GM19240 (cell line): ENCODE results near the gene NMRK2.
A peak's percentile ranks its signal among the peaks of the same experiment; 100 is the strongest.

ENCODE experiments used
- DNase-seq: peaks from one replicate; pipeline ENCODE4 v3.0.0; 2011; ENCODE audit warnings: low spot score; ENCODE audit not compliant: insufficient read length

Gene NMRK2

DNA sequence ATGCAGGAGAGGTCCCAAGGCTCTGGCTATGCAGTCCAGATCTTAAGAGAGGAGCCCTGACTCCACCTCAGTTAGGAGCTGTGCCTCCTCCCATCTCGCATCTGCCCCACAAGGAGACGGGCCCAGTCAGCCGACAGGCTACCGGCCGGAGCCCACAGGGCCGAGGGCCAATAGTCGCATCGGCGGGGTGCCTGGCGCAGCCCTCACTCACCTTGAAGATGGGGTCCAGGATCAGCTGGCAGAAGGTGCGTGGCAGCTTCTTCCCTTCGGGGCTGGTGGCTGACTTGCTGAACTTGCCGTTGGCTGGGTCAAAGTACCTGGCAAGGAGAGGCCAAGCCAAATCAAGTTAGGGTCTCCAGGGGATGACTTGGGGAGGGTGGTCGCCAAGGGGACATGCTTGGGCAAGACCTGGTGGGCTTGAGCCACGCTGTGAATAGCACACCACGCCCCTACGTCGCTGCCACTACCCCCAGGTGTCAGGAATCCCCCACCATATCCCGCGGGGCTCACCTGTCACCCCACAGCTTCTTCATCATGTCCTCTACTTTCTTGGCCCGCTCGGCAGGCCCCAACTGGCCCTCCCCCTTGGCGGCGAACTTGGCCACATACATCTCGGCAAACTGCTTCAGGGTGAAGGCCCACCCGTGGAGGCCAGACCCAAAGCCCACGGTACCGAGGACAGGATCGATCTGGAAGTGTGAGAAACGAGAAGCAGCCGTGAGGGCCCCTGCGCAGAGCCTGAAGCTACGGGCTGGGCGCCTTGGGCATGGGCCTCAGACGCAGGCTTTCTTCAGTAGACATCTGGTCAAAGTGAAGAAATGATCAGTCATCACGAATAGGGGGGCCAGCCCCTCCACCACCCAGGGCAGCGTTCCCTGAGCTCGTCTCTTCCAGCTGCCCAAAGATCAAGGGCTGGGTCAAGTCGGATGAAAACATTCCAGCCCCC, 49.1 kb downstream of the NMRK2 start:
- DNase-seq: no peak

DNA sequence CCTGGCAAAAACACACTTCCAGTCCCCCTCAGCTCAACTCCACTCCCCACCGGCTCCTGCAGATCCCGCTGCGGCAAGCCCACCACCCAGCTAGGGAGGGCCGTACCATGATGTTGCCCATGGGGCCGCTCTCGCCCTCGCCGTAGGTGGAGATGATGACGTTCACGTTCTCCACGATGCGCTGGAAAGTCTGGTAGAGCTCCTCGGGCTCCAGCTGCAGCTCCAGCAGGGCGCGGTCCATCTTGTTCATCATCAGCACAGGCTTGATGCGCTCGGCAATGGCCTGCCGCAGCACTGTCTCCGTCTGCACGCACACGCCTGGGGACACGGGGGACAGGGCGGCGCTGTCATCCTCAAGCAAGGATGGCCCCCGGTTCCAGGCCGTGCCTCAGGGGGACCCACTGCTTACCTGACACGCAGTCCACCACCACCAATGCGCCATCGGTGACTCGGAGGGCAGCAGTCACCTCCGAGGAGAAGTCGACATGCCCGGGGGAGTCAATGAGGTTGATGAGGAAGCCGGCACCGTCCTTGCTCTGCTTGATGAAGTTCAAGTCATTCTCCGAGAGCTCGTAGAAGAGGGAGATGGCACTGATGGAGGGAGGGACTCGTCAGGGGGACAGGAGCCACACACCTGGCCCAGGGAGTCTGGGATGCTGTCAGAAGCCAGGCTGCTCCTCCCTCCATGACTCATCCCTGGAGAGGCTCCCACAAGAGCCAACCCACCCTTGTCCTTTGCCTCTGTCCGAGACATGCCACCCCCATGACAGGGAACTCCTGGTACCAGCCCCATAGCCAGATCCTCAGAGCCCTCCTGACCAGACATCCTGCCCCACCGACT, 50.1 kb downstream of the NMRK2 start:
- no peak for DNase-seq

DNA sequence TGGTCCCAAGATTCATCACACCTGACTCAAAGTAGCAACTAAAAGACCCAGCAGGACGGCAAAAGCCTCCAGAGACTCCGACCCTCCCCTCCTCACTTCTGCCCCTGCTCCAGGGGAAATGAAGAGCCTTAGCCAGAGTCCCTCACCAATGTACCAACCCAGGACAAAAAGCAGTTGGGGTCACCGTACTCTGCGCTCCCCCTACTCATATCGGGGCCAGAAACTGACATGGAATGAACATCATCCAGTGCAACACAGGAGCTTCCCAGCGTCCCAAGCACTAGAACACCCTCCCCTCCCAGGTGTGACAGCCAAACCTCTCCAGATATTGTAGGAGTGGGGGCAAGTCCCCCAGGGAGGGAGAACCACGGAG, 50.7 kb downstream of the NMRK2 start:
- DNase-seq: no peak

DNA sequence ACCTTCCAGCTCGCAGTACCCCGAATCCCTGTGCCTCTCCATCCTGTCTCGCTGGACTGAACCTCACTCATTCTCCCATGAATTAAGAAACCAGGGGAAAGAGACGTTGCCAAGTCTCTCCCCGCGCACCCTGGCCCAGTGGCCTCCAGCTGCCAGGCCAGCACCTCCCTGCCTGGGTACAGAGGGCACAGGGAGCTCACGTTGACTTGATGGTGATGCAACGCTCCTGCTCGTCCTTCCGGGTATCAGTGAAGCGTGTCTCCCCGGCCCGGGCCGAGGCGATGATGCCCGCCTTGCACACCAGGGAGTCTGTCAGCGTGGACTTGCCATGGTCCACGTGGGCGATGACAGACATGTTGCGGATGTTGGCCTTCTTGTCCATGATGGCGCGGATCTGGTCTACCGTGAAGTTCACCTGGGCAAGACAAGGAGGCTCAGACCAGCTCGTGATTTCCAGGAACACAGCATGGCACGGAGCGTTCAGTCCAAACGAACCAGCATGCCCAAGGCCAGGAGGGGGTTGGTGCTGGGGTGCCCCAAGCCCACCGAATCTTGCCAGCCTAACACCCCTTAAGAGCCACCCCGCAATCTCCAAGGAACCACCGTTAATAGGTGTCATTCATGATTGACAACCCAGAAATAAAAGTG, 51.2 kb downstream of the NMRK2 start:
- DNase-seq: peak; percentile 26

DNA sequence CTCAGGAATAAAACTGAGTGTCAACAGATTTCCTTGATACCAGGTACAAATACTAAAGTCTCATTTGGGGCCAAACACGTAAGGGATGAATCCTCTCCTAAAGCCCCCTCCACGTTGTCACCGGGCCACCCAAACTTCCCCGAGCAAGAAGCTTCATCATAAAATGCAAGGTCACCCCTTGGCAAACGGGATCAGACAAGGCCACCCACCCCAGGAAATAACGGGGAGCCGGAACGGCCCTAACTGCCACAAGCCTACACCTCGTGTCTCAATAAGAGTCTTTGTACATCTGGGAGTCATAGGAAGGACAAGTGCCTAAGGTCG, 51.7 kb downstream of the NMRK2 start:
- no peak for DNase-seq

DNA sequence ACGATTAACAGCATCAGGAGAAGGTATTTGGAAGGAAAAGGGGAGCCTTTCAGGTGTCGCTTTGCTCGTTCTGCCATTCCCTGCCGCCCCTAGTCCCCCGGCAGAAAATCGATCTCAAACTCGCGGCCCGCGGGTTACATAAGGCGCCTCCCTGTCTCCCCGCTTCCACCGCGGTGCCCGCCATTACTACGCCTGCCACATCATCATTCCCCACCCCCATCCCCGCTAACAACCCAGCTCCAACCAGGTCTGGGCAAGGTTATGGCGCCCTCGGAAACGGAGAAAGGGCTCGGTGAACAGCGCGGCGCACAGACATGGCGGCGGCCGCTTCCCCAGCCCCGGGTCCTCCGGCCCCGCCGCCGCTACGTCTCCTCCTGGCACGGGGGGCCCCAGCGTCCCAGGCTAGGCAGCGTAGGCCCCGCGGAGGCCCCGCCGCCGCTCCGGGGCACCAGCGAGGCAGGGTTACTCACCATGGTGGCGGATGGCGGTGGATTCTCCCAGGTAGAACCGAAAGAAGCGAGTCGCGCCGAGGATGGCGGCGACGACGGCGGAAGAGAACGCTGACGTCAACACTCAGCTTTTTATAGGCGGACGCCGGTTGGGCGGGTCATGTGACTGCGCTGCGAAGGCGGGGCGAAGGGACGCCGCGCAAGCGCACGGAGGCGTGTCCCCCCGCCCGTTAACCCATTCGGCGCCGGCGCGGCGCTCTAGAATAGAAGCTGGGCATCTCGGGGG, 52.2 kb downstream of the NMRK2 start, which contains the start of gene EEF2:
EEF2 (minus strand) TSS at position 556 of the 735 bp plus-strand sequence; CDS start at position 473, 83 bp downstream.
- DNase-seq: peak; percentile 69

DNA sequence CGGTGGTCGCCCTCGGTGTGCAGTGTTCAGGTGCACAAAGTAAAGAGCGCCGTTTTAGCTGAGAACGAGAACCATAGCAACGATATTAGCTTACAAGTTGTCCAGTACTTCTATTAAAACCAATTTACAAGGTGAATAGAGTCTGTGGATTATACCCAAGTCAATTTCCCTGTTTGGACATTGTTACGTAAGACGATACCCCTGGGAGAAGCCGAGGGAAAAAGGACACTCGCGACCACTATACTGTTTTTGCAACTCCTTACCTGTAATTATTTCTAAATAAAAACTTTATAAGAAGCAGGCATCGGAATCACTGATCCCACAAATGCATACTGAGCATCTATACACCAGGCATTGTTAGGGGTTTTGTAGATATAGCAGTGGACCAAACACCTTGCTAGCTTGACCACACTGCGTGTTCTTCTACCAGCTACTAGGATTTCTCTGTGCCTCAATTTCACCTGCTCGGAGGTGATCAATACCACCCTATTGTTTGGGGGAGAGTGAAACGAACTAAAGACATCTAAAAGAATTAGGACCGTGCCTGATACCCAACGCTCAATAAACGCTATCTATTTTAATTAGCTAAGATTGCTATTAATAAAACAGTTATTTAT, 52.9 kb downstream of the NMRK2 start:
- no peak for DNase-seq

DNA sequence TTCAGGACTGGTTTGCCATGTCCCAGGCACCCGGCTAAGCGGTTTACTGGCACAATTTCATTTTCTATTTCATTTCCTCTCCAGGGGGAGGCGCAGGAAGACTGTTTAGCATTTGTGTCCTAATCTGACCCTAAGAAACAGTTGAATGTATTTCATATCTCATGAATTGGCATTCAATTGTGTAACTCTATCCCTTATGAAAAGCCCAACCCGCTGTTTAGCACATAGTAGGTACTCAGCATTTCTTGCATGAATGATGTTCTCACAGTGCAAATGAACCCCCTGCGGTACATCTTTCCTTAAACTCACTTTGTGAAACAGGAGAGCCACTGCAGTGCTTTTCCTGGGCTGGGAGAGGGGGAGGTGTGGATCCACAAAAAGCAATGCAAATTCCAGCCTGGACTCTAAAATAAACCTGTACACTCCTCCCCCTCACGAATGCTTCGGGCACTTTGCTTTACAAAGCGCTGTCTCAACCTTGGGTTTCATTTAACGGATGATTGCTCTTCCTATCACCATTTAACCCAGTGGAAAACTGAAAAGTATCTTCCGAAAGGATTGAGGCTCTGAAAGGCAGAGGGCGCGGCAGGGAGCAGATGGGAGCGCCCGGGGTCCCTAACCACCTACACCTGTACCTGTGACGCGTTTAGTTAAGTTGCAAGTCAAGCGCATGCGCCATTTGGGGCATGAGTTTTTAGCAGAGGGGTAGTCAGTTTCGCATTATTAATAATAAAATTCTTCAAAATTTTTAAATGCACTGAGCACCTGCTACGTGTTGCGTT, 53.6 kb downstream of the NMRK2 start:
- no peak for DNase-seq

DNA sequence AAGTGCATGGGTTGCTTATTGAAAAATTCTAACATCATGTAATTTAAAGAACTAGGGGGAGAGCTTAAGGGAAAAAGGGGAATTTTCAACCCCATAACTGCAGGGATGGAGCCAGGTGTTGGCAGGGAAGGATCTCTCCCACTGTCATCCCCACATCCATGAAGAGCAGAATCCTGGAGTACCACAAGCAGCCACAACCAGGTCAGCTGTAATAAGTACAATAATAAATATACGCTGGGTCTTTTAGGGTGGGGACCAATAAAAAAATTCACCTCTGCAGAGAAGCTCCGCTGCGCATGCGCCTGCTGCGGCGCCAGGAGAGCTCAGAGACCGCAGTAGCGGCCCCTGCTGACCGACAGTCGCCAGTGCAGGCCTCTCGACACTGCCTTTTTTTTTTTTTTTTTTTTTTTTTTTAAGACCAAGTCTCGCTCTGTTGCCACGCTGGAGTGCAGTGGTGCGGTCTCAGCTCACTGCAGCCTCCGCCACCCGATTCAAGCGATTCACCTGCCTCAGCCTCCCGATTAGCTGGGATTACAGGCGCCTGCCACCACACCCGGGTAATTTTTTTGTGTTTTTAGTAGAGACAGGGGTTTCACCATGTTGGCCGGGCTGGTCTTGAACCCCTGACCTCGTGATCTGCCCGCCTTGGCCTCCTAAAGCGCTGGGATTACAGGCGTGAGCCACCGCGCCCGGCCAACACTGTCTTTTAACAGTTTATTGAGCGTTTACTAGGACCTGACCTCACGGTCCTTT, 54.9 kb downstream of the NMRK2 start:
- peak; percentile 49 for DNase-seq

DNA sequence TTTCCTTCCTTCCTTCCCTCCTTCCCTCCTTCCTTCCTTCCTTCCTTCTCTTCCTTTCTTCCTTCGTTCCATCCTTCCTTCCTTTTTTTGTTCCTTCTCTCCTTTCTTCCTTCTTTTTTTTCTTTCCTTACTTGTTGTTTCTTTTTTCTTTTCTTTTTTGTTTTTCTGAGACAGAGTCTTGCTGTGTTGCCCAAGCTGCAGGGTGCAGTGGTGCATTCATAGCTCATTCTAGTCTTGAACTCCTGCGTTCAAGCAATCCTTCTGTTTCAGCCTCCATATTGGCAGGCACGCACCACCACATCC, 57.9 kb downstream of the NMRK2 start:
- no peak for DNase-seq
